Middle frontal gyrus (tissue), 1 donor: Measurements from ENCODE around the gene F9.

Experiments used
- DNase-seq: peaks from one replicate; pipeline ENCODE4 v3.0.0-alpha.2; 2015; ENCODE audit warnings: low spot score; ENCODE audit errors: extremely low spot score

The F9 gene

DNA sequence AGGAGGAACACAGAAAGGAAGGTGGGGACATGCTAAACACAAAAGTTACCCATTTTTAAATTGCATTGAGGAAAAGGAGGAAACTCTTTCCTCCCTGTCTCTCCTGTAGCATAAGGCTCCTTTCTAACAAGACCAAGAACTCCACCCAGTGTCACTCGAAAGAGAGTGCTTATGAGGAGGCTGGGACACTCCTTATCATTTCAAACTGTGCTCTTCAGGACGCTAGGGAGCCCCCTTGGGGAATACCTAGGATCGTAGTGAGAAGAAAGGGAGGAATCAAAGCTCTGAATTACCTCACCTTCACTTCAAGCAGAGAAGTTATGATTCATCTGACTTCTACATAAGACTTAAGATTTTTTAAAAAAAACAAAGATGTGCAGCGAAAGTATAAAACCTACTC lies 65.5 kb downstream of the F9 start:
- no peak for DNase-seq

DNA sequence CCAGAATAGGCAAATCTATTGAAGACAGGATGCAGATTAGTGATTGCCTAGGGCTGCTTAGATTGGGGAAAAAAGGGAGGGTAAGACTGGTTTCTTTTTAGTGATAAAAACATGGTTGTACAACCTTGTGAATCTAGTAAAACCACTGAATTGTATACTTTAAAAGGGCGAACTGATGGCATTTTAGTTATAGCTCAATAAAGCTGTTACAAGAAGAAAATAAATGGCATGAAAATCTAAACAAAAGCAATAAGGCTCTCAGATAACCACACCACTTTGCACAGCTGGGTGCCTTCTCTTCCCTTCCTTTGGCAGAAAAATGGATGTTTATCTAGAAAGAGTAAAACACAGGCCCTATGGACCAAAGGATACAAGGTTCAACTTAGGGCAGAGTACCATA lies 69.6 kb downstream of the F9 start:
- DNase-seq, result no peak
